Measurements from ENCODE around the gene AKR1E2.
"Not testable (repeated sequence)": the region's sequence is repeated elsewhere in the genome, so short reads cannot be mapped to it uniquely, and the experiment has no call there.

The AKR1E2 gene

DNA sequence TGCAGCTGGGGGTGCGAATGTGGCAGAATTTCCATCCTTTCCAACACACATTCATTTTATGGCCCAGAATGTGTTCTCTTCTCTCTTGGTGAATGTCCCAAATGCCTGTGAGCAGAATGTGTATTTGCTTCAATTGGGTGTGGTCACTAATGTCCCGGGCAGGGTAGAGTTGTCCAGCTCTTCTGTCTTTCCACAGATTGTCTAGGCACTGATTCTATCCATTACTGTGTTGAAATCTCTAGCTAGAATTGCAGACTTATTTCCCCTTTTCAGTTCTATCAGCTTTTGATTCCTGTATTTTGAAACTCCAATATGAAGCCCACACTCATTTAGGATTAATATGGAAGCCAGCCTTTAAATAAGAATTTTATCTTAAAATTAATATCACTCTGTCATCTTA lies 14.0 kb upstream of the AKR1E2 start:
- TF ChIP-seq, protein P1, sequence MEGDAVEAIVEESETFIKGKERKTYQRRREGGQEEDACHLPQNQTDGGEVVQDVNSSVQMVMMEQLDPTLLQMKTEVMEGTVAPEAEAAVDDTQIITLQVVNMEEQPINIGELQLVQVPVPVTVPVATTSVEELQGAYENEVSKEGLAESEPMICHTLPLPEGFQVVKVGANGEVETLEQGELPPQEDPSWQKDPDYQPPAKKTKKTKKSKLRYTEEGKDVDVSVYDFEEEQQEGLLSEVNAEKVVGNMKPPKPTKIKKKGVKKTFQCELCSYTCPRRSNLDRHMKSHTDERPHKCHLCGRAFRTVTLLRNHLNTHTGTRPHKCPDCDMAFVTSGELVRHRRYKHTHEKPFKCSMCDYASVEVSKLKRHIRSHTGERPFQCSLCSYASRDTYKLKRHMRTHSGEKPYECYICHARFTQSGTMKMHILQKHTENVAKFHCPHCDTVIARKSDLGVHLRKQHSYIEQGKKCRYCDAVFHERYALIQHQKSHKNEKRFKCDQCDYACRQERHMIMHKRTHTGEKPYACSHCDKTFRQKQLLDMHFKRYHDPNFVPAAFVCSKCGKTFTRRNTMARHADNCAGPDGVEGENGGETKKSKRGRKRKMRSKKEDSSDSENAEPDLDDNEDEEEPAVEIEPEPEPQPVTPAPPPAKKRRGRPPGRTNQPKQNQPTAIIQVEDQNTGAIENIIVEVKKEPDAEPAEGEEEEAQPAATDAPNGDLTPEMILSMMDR (IDR thresholded peaks at IDR 0.05): no peak
- H3K4me3 ChIP-seq: no peak overlapping the region
- peak overlapping the region in 1 of 2 donors; percentile 35 for H3K27ac ChIP-seq
- no peak for DNase-seq (ENCODE audit: low spot score)

DNA sequence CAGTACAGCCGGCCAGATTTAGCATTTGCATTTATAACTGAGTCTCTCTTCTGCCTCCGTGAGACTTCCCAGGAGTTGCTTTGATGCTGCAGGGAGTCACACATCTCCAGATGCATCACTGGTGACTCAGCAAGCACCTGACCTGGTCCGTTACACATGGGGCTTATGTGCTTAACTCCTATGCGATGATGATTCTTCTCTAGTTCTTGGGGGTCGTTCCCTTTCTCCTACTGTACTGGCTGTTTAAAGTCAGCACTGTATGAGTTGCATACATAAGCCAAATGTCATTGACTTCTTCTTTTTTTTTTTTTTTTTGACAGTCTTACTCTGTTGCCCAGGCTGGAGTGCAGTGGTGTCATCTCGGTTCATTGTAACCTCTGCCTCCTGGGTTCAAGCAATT lies 13.0 kb upstream of the AKR1E2 start:
- TF ChIP-seq, protein P1 (IDR thresholded peaks at IDR 0.05): no peak
- DNase-seq (ENCODE audit: low spot score): no peak
- H3K27ac ChIP-seq: no peak overlapping the region
- no peak overlapping the region for H3K4me3 ChIP-seq

DNA sequence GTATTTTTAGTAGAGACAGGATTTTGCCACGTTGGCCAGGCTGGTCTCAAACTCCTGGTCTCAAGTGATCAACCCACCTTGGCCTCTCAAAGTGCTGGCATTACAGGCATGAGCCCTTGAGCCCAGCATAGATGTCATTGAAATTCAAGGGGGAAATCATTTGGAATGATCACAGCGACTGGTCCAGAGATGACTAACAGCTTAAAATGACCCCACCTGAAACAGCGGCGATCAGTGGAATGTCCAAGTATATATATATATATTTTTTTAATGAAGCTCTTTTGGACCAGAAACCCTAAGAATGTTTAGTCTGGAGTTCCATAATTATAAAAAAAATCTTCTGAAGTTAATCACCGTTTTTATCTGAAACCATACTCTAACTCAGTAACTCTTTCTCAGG lies 12.5 kb upstream of the AKR1E2 start:
- no peak overlapping the region for H3K27ac ChIP-seq
- no peak for DNase-seq (ENCODE audit: low spot score)
- TF ChIP-seq, protein P1 (IDR thresholded peaks at IDR 0.05): no peak
- H3K4me3 ChIP-seq: no peak overlapping the region

DNA sequence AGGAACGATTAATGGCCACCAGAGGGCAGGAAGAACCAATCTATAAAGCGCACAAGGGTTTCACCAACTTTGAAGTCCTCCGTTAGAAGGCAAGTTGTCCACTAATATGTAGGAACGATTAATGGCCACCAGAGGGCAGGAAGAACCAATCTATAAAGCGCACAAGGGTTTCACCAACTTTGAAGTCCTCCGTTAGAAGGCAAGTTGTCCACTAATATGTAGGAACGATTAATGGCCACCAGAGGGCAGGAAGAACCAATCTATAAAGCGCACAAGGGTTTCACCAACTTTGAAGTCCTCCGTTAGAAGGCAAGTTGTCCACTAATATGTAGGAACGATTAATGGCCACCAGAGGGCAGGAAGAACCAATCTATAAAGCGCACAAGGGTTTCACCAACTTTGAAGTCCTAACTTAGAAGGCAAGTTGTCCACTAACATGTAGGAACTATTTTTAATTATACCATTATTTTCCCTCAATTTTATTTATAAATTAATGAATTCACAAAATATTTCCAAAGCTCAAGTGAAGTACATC lies 10.3 kb upstream of the AKR1E2 start:
- not testable (repeated sequence) for DNase-seq (ENCODE audit: low spot score); H3K27ac ChIP-seq; H3K4me3 ChIP-seq
- TF ChIP-seq, protein P1 (IDR thresholded peaks at IDR 0.05): peak; percentile 56

DNA sequence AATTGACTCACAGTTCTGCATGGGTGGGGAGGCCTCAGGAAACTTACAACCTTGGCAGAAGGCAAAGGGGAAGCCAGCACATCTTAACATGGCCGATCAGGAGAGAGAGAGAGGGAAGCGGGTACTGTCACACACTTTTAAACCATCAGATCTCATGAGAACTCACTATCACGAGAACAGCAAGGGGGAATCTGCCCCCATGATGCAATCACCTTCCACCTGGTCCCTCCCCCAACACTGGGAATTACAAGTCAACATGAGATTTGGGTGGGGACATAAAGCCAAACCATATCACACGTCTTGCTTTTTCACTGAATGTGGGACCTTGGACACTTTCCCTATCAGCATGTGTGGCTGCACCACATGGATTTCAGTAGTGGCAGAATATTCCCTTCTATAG lies 9.0 kb upstream of the AKR1E2 start:
- DNase-seq (ENCODE audit: low spot score): no peak
- TF ChIP-seq, protein P1 (IDR thresholded peaks at IDR 0.05): no peak

DNA sequence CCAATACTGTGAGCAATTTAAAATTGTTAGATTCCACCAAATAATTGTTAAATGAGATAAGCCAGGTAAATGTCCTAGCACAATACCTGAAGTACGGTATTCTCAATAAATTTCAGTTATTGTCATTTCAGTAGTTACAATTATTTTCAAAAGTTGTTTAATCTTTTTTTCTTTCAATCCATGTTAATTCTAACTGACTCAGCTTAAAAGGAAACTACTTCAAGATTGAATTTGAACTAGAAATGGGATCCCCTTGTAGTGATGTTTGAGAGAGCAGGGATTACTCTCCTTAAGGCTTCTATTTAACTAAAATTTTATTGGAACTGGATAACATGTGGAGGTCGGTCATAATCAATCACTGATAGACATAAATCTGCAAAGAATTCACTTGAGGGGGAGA lies 6.9 kb upstream of the AKR1E2 start:
- no peak for DNase-seq (ENCODE audit: low spot score)
- H3K27ac ChIP-seq: no peak overlapping the region
- H3K4me3 ChIP-seq: no peak overlapping the region
- TF ChIP-seq, protein P1 (IDR thresholded peaks at IDR 0.05): no peak

More for the DNA sequence above, 9.0 kb upstream of the AKR1E2 start:
- Histone ChIP-seq H3K27ac (no peak overlapping the region), H3K4me3 (no peak overlapping the region)

DNA sequence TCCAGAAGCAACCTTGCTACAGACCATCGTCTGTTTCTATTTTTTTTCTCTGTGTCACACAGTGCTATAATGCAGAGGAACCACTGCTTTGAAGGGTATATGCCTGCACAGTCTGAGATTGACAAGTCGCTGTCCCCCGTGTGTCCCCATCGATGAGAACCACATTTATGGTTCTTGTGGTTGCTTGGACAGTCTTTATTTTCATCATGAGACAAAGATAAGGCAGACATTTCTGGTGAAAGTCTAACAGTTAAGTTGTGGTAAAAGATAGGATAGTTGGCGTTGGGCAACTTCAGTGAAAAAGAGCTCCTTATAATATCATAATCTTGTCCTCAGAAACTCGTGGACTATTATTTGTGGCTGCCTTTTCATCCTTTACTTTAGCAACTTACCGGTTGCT lies 6.3 kb upstream of the AKR1E2 start:
- peak; percentile 24 for DNase-seq (ENCODE audit: low spot score)
- TF ChIP-seq, protein P1 (IDR thresholded peaks at IDR 0.05): no peak
- Histone ChIP-seq H3K4me3 (no peak overlapping the region), H3K27ac (peak overlapping the region in 1 of 2 donors; percentile 71)
